ENCODE data around the gene PKNOX1.

Gene PKNOX1

GRCh38 chr21:43006874-43007208 is 32.5 kb downstream of the PKNOX1 start:
- no peak for TF ChIP-seq POLR2AphosphoS5 (IDR thresholded peaks at IDR 0.05; ENCODE audit: borderline replicate concordance, low read depth, low read length)
- TF ChIP-seq EZH2 (IDR thresholded peaks at IDR 0.05): no peak
- no peak for TF ChIP-seq FOXP2 (optimal IDR thresholded peaks at IDR 0.05; ENCODE audit: control extremely low read depth, extremely low read length, insufficient read depth)
- H3K9ac ChIP-seq (ENCODE audit: insufficient read length): no peak overlapping the region
- H3K36me3 ChIP-seq (ENCODE audit: insufficient read depth, low read length): peaks cover 43% of the 10 kb centered on the region
- DNase-seq (ENCODE audit: low read depth, low spot score): no peak
- no peak overlapping the region for H3K27ac ChIP-seq
- no peak overlapping the region for H3K4me3 ChIP-seq
- H3K9me3 ChIP-seq (ENCODE audit: low read depth, low read length): no peaks in the 10 kb centered on the region

- no peaks in the 10 kb centered on the region for H3K9me3 ChIP-seq (ENCODE audit: low read depth, low read length)
- no peak overlapping the region for H3K4me3 ChIP-seq
- H3K36me3 ChIP-seq (ENCODE audit: insufficient read depth, low read length): peaks cover 58% of the 10 kb centered on the region
- TF ChIP-seq POLR2AphosphoS5 (IDR thresholded peaks at IDR 0.05; ENCODE audit: borderline replicate concordance, low read depth, low read length): no peak
- TF ChIP-seq FOXP2 (optimal IDR thresholded peaks at IDR 0.05; ENCODE audit: control extremely low read depth, extremely low read length, insufficient read depth): no peak
- TF ChIP-seq EZH2 (IDR thresholded peaks at IDR 0.05): no peak
- H3K9ac ChIP-seq (ENCODE audit: insufficient read length): no peak overlapping the region
- no peak overlapping the region for H3K27ac ChIP-seq
- DNase-seq (ENCODE audit: low read depth, low spot score): no peak
These were observed 38.2 kb downstream of the PKNOX1 start for GRCh38 chr21:43012596-43012995.

- DNase-seq (ENCODE audit: low read depth, low spot score): no peak
- Histone ChIP-seq H3K9me3 (ENCODE audit: low read depth, low read length) (no peaks in the 10 kb centered on the region), H3K4me3 (peak overlapping the region; percentile 35; the same call in 1 of the 2 replicates), H3K27ac (0 out of 2 replicates have a peak overlapping the region, but pooled peaks have one; percentile 26), H3K36me3 (ENCODE audit: insufficient read depth, low read length) (peaks cover 49% of the 10 kb centered on the region), H3K9ac (ENCODE audit: insufficient read length) (no peak overlapping the region)
- TF ChIP-seq EZH2 (IDR thresholded peaks at IDR 0.05) (no peak), FOXP2 (optimal IDR thresholded peaks at IDR 0.05; ENCODE audit: control extremely low read depth, extremely low read length, insufficient read depth) (no peak), POLR2AphosphoS5 (IDR thresholded peaks at IDR 0.05; ENCODE audit: borderline replicate concordance, low read depth, low read length) (no peak)
These were observed 41.7 kb downstream of the PKNOX1 start for GRCh38 chr21:43015906-43016540.

GRCh38 chr21:43016728-43017127 is 42.4 kb downstream of the PKNOX1 start:
- H3K9me3 ChIP-seq (ENCODE audit: low read depth, low read length): no peaks in the 10 kb centered on the region
- no peak for DNase-seq (ENCODE audit: low read depth, low spot score)
- no peak overlapping the region for H3K9ac ChIP-seq (ENCODE audit: insufficient read length)
- 0 out of 2 replicates have a peak overlapping the region, but pooled peaks have one; percentile 26 for H3K27ac ChIP-seq
- H3K36me3 ChIP-seq (ENCODE audit: insufficient read depth, low read length): peaks cover 48% of the 10 kb centered on the region
- peak overlapping the region; percentile 35; the same call in 1 of the 2 replicates for H3K4me3 ChIP-seq
- TF ChIP-seq POLR2AphosphoS5 (IDR thresholded peaks at IDR 0.05; ENCODE audit: borderline replicate concordance, low read depth, low read length): no peak
- no peak for TF ChIP-seq FOXP2 (optimal IDR thresholded peaks at IDR 0.05; ENCODE audit: control extremely low read depth, extremely low read length, insufficient read depth)
- no peak for TF ChIP-seq EZH2 (IDR thresholded peaks at IDR 0.05)

DNA sequence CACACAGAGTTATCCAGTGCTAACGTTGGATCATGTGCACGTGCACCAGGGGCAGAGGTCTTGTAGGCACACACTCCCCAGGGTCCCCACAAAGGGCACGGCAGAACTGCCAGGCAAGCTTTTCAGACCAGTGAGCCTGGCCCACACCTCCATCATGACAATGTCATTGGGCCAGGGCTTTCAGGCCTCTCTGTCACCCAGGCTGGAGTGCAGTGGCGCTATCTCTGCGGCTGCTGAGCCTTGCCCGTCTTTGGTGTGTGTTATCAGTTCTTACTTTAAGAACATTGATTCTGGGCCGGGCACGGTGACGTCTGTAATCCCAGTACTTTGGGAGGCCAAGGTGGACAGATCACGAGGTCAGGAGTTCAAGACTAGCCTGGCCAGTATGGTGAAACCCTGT is 44.2 kb downstream of the PKNOX1 start:
- peaks cover 44% of the 10 kb centered on the region for H3K36me3 ChIP-seq (ENCODE audit: insufficient read depth, low read length)
- TF ChIP-seq EZH2 (IDR thresholded peaks at IDR 0.05) (no peak), FOXP2 (optimal IDR thresholded peaks at IDR 0.05; ENCODE audit: control extremely low read depth, extremely low read length, insufficient read depth) (no peak)
- no peak overlapping the region for H3K9ac ChIP-seq (ENCODE audit: insufficient read length)
- no peaks in the 10 kb centered on the region for H3K9me3 ChIP-seq (ENCODE audit: low read depth, low read length)
- no peak overlapping the region for H3K27ac ChIP-seq
- no peak for DNase-seq (ENCODE audit: low read depth, low spot score)
- no peak overlapping the region for H3K4me3 ChIP-seq

DNA sequence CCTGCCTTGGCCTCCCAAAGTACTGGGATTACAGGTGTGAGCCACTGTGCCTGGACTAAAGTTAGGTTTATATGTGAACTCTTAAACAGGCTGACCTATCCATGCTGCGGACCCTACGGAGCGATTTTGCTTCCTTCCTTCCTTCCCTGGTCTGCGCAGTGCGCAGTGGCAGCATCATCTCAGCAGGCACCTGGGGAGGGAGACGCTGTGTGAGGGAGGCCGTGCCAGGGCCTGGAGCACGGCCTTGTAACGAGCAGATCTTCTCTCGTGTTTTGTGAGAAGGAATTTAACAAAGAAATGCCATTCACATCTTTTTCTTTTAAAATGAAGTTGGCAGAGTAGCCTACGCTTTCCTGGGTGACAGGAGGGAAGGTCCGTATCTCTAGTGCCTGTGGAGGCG is 45.8 kb downstream of the PKNOX1 start:
- TF ChIP-seq POLR2AphosphoS5 (IDR thresholded peaks at IDR 0.05; ENCODE audit: borderline replicate concordance, low read depth, low read length): no peak
- no peak for TF ChIP-seq EZH2 (IDR thresholded peaks at IDR 0.05)
- TF ChIP-seq FOXP2 (optimal IDR thresholded peaks at IDR 0.05; ENCODE audit: control extremely low read depth, extremely low read length, insufficient read depth): no peak
- H3K36me3 ChIP-seq (ENCODE audit: insufficient read depth, low read length): peaks cover 45% of the 10 kb centered on the region
- H3K27ac ChIP-seq: no peak overlapping the region
- H3K4me3 ChIP-seq: no peak overlapping the region
- DNase-seq (ENCODE audit: low read depth, low spot score): no peak
- no peaks in the 10 kb centered on the region for H3K9me3 ChIP-seq (ENCODE audit: low read depth, low read length)
- H3K9ac ChIP-seq (ENCODE audit: insufficient read length): no peak overlapping the region

DNA sequence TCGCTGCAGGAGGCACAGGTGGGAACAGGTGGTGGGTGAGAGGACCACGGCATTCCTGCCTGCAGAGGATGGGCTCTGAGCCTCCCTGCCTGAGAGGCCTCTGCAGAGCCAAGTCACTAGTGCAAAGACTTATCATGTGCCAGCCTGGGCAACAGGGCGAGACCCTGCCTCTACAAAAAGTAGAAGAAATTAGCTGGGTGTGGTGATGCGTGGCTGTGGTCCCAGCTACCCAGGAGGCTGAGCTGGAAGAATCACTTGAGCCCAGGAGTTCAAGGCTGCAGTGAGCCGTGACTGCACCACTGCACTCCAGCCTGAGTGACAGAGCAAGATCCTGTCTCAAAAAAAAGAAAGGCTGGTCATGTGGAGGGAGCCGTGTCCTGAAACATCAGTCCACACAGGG is 46.4 kb downstream of the PKNOX1 start:
- Histone ChIP-seq H3K27ac (no peak overlapping the region), H3K9ac (ENCODE audit: insufficient read length) (no peak overlapping the region), H3K4me3 (no peak overlapping the region), H3K9me3 (ENCODE audit: low read depth, low read length) (no peaks in the 10 kb centered on the region), H3K36me3 (ENCODE audit: insufficient read depth, low read length) (peaks cover 40% of the 10 kb centered on the region)
- DNase-seq (ENCODE audit: low read depth, low spot score): no peak
- no peak for TF ChIP-seq EZH2 (IDR thresholded peaks at IDR 0.05)
- TF ChIP-seq POLR2AphosphoS5 (IDR thresholded peaks at IDR 0.05; ENCODE audit: borderline replicate concordance, low read depth, low read length): no peak
- TF ChIP-seq FOXP2 (optimal IDR thresholded peaks at IDR 0.05; ENCODE audit: control extremely low read depth, extremely low read length, insufficient read depth): no peak

- no peak for DNase-seq (ENCODE audit: low read depth, low spot score)
- no peak overlapping the region for H3K27ac ChIP-seq
- H3K9ac ChIP-seq (ENCODE audit: insufficient read length): no peak overlapping the region
- H3K36me3 ChIP-seq (ENCODE audit: insufficient read depth, low read length): peaks cover 40% of the 10 kb centered on the region
- TF ChIP-seq POLR2AphosphoS5 (IDR thresholded peaks at IDR 0.05; ENCODE audit: borderline replicate concordance, low read depth, low read length): no peak
- no peak for TF ChIP-seq EZH2 (IDR thresholded peaks at IDR 0.05)
- TF ChIP-seq FOXP2 (optimal IDR thresholded peaks at IDR 0.05; ENCODE audit: control extremely low read depth, extremely low read length, insufficient read depth): no peak
- no peak overlapping the region for H3K4me3 ChIP-seq
- no peaks in the 10 kb centered on the region for H3K9me3 ChIP-seq (ENCODE audit: low read depth, low read length)
These were observed 46.8 kb downstream of the PKNOX1 start for GRCh38 chr21:43021191-43021590.
